HG02610 (cell line): ENCODE results near the gene NOSIP.

ENCODE experiments used
- ATAC-seq: cut with Tn5 transposase; IDR thresholded peaks from one replicate; pipeline ENCODE4 v1.9.1; 2021; ENCODE audit warnings: mild to moderate bottlenecking, moderate library complexity; ENCODE audit not compliant: unreplicated experiment

NOSIP gene

DNA sequence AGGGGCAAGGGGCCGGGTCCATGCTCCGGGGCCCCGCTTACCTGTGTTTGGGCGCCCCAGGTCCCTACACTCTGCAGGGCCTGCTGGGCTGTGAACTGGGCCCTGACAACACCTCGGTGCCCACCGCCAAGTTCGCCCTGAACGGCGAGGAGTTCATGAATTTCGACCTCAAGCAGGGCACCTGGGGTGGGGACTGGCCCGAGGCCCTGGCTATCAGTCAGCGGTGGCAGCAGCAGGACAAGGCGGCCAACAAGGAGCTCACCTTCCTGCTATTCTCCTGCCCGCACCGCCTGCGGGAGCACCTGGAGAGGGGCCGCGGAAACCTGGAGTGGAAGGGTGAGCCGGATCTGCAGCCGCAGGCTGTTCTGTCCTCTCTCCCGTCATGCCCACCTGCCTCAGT, 66.2 kb downstream of the NOSIP start:
- no peak for ATAC-seq

DNA sequence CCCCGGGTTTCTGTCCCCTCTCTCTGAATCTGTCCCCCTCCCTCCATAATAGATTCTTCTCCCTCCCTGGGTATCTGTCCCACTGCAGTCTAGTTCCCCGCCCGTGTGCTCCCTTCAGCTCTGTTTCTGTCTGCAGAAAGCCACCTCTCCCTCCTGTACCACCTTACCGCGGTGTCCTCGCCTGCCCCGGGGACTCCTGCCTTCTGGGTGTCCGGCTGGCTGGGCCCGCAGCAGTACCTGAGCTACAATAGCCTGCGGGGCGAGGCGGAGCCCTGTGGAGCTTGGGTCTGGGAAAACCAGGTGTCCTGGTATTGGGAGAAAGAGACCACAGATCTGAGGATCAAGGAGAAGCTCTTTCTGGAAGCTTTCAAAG, 66.6 kb downstream of the NOSIP start:
- no peak for ATAC-seq

DNA sequence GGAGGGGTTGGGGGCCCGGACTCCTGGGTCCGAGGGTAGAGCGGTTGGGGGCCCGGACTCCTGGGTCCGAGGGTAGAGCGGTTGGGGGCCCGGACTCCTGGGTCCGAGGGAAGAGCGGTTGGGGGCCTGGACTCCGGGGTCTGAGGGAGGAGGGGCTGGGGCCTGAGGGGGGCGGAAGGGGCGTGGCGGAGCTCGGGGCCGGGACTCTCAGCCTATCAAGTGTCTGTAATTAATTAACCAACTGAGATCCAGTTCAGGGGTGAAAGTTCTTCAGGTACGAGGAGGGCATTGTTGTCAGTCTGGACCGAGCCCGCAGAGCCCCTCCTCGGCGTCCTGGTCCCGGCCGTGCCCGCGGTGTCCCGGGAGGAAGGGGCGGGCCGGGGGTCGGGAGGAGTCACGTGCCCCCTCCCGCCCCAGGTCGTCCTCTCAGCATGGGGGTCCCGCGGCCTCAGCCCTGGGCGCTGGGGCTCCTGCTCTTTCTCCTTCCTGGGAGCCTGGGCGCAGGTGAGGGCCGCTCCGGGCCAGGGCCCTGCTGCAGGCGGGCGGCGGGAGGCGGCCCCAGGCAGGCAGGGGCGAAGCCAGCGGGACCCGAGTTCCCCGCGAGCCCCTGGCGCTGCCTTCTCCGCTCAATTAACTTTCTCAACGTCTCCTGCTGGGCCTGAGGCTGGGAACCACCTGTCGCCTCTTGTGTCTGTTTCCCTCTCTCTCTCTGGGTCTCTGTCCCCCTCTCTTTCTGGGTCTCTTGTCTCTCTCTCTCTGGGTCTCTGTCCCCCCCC, 67.2 kb downstream of the NOSIP start:
- ATAC-seq, result no peak

DNA sequence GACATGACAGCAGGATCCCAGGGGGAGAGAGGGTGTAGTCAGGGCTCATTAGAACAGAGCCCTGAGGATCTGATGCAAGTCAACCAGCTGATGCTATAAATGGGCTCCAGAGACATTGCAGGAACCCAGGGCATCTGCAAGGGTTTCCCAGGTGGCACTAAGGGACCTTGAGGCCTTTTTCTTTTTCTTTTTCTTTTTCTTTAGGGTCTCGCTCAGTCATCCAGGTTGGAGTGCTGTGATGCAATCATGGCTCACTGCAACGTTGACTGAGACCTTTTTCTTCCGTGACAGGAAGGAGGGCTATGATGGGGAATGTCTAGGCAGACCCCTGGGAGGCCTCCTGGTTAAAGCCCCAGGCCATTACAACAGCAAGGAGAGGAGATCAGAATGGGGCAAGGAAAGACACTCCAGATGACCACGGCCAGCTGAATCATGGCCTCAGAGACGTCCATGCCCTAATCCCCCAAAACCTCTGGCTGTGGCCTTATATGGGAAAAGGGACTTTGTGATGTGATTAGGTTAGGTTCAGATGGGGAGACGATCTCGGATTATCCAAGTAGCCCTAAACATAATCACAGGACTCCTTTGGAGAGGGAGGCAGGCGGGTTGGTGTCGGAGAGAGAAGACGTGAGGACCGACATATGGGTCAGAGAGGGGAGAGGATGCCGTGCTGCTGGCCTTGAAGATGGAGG, 72.4 kb downstream of the NOSIP start:
- no peak for ATAC-seq

DNA sequence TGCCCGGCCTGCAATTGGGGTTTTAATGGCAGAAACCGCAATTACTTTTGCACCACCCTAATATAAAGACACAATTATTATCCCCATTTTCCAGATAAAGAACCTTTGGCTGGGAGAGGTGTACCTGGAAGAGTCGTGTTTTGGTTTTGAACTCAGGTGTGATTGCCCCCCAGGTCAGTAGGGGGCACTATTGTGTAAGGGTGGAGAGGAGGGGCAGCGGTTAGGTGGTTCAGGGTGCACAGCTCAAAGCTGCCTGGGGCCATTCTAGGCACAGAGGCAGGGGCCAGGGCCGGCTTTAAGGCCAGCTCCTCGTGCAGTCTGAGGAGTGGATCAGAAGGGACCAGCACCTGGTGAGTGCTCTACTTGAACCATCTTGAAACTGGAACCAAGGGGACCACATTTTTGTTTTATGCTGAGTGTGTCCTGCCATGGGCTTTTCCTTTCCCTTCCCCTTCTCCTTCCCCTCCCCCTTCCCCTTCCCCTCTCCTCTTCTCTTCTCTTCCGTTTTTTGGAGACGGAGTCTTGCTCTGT, 73.7 kb downstream of the NOSIP start:
- no peak for ATAC-seq
